T-helper 1 cell treated with Interleukin-12 subunit alpha and Interleukin-12 subunit beta and Interleukin-4 antibody, amounts not matched to agents 30 ng/mL and 1 ng/mL, for 36 hours (primary cell): ENCODE data around the gene ADCY2. TPM values are rescaled to one million over a fixed set of nuclear protein-coding genes. Genes with fewer than 3 reads are reported as not detected.
"Not testable (repeated sequence)": the region's sequence is repeated elsewhere in the genome, so short reads cannot be mapped to it uniquely, and the experiment has no call there.

Experiments
- intact Hi-C: fragments of 100-400 bp; cut with micrococcal nuclease; formaldehyde crosslinking; loops from one replicate; pipeline ENCODE4 v1.15.1; 2024
- total RNA-seq: library from RNA; stranded (reverse); gene quantifications from 2 replicates; pipeline ENCODE4 v1.2.3, GENCODE V29; 2022

ADCY2 gene
- total RNA-seq, 1 donor from 2014 or later: not detected

GRCh38 chr5:7395432-7395946 is 449 bp upstream of the ADCY2 start:
- intact Hi-C loops: no loop called here

GRCh38 chr5:7396713-7397454 is 946 bp downstream of the ADCY2 start:
- intact Hi-C loops: no loop called here

- intact Hi-C loops: no loop called here
These were observed 2.0 kb downstream of the ADCY2 start for GRCh38 chr5:7397937-7398336.

DNA sequence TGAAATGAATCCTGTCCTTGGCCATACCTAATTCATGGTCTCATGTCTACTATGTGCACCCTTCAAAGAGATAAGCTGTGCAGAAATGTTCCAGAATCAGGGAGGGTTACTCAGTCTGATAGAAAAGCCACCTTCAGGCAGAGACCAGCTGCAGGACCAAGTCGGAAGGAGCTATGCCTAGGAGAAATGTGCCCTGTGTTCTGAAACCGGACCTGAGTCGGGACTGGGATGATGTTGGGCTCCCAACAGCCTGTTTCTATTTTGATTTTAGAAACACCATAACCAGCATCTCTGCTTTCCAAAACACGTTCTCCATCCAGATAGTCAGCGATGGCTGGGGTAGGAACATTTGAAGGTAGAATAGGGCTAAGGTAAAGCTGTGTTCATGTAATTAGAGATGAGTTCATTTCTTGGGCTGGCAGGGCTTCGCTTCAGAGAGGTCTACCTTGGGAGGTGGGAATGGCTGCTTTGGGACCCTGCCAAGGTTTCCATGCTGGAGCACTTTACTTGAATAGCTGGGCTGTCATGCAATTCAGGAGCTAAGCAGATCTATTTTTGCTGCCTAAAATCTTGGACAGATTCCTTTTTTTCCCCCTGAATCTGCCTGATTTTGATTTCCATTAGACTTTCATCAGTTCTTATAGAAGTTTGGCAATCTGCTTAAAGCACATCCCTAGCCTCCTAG is 2.8 kb downstream of the ADCY2 start:
- intact Hi-C loops: no loop called here

DNA sequence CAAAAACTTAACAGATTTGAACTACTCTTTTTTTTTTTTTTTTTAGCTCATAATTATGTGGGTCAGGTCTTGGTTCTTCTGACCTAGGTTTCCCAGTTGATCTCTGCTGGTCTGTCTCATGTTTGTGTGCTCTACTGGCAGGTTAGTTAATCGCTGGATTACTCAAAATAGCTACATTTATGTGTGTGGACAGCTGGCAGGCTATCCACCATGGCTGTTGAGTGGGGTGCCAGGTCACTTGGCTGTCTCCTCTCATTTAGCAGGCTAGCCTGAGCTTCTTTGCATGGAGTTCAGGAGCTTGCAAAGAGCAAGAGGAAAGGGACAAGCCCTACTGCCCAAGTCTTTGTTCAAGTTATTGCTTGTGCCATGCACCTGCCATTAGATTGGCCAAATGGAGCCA is 9.3 kb downstream of the ADCY2 start:
- intact Hi-C loops: no loop called here

- intact Hi-C loops: no loop called here
These were observed 15.1 kb downstream of the ADCY2 start for GRCh38 chr5:7410936-7411511.

GRCh38 chr5:7412409-7412808 is 16.5 kb downstream of the ADCY2 start:
- intact Hi-C loops: no loop called here

GRCh38 chr5:7415123-7415522 is 19.2 kb downstream of the ADCY2 start:
- intact Hi-C loops: no loop called here

DNA sequence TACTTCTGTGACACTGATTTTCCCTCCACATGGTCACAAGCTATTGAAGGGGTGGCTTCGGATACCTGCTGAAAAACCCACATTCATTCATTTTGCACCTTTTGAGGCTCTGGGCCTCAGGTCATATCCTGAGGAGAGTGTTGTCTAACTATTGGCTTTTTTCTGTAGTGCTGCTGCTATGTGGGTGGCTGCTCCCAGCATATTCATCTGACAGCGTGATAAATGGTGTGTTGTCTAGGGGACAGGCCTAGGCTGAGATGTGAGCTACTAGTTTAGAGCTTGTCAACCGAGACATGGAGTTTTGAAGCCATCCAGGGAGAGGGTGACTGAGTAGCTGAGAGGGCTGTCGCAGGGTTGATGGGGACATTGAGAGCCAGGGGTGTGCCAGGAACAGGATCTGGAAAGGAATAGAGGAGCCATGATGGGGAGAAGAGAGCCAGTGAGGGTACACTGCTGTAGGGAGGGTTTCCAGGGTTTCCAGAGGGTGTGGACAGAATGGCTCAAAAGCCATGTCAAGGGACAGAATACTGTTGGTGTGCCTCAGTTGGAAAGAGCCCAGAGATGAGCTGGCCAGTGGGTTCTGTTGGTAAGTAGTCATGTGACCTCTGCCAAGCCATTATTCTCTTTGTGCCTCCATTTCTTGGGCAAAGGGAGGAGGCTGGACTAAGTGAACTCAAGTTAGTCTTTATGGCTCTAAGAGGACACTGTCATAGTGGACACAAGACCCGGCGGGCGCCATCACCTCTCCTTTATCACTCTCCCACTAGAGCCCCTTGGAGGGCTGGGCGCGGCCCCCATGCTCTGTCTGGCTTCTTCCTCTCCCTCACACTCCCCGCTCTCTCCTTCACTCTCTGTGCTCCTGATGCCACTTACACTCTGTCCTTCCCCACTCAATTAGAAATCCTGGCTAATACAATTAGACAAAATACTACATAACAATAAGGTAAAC is 19.9 kb downstream of the ADCY2 start:
- intact Hi-C loops: no loop called here

DNA sequence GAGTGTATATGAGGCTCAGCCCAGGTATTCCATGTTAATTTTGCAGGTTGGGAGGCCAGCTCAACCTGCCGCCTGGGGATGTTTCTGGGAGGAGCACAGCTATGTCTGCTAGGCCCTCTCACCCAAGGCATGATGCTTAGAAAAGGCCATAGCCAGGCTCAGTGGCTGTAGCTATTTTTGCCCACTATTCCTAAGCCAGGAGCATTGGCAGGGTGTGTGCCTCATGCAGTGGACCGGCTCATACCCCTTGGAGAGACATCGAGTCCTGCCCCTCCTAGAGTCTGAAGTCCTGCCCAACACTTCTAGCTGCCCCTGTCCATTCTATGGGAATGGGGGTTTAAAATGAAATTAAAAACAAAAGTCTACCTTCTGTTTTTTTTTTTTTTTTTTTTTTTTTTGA is 22.3 kb downstream of the ADCY2 start:
- intact Hi-C loops: no loop called here

DNA sequence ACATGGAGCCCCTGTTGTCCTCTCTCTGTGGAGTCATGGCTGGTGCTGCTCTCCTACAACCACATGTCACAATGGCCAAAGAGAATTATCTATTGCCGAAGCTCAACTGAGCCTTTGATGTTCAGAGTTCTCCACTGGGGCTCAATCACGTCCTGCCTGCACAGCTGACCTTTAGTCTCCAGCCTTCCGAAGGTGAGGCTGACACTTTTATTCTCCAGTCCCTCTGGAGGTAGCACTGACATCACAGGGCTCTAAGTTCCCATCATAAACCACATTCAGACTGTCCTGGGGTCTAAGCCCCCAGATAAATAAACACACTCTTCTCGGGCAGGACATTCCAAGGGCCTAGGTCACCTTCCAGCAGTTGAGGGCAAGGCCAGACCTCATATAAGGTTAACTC is 23.4 kb downstream of the ADCY2 start:
- intact Hi-C loops: no loop called here

DNA sequence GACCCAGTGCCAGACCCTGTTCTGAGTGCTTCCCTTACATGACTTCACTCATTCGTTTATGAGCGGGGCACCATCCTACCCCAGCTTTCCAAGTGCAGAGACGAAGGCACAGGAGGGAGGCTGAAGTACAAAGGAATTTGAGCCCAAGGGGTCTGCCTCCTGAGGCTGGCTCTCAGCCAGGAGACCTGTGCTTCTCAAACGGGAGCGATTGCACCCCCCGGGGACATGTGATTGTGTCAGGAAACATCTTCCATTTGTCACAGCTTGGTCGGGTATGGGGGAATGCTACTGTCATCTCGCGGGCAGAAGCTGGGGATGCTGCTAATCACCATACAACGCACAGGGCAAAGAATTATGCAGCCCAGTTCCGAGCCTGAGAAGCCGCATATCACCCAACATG is 23.9 kb downstream of the ADCY2 start:
- intact Hi-C loops: no loop called here

DNA sequence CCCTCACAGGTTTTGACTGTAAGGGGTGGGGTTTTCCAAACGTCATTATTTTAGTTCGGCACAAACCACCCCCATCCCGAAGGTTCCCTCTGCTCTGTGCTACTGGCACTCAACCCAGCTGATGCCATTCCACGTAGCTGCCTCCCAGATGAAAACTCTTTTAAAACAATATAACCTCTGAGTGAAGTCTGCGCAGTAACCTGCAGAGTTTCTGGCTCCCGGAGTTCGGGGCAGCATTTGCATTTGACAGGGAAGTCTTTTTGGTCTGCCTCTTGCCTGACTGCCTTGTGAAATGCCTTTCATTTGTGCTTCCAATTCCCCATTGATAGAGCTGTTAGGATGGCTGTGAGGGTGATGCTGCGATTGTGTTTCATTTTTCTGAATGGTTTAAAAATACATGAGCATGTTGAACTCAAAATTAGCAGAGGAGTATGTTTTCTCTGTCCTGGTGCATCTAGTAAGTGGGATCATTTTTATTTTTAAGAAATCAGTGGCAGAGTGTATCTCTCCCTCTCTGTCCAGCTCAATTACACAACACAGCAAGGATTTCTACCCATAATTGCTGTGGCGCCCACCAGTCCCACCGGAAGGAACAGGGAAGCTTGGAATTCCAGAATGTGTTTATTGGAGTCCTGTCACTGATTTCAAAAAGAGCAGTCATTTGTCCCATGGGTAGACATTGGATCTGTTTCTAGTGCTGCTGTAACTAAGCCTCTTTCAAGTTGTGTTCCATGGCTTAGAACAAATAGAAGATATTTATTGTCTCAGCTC is 24.8 kb downstream of the ADCY2 start:
- intact Hi-C loops: no loop called here

- intact Hi-C loops: no loop called here
These were observed 26.6 kb downstream of the ADCY2 start for GRCh38 chr5:7422316-7423106.

- intact Hi-C loops: not testable (repeated sequence)
These were observed 27.3 kb downstream of the ADCY2 start for GRCh38 chr5:7423231-7423630.

- intact Hi-C loops: no loop called here
These were observed 29.9 kb downstream of the ADCY2 start for GRCh38 chr5:7425830-7426229.

DNA sequence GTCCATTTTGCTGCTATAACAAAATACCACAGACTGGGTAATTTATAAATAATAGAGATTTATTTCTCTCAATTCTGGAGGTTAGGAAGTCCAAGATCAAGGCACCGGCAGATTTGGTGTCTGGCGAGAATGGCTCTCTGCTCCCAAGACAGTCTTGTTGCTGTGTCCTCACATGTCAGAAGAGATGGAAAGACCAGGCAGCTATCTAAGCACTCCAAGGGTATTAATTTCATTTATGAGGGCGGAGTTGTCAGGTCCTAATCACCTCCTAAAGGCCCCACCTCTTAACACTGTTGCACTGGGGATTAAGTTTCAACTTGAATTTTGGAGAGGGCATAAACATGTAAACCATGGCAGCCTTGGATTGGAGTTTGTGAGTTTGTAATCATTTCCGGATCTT is 30.3 kb downstream of the ADCY2 start:
- intact Hi-C loops: no loop called here

DNA sequence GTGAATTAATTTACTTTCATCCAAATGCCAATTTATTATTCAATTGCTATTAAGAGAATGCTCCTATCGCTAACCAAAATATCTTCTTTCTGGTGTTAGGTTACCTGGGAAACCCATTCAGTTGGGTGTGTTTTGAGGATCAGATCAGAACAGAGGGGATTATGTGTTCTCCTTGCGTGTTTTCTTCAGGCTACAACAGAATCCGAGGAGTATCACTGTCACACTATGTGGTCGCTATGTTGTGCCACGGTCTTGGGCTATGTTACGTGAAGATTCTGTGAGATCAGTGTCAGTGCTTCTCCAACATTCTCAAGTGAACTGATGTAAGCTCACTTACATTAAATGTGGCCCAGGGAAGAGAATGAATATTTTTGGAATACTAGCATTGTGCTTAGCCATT is 39.0 kb downstream of the ADCY2 start:
- intact Hi-C loops: no loop called here

DNA sequence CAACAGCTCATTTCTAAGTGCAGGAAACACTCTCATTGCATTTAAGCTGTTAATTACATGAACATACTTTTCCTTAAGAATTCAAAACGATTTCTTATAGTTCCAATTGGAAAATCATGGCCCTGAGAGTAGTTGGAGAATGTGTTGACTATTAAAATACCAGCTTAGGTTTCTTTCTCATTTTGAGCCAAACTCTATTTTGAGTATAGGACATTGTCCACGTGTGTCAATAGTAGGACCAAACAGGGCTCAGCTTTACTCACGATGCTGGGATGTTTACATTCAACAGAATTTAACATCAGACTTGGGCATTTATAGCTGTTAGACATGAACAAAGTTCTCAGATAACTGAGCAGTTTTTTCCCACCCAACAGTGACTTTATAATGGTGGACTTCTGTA is 39.6 kb downstream of the ADCY2 start:
- intact Hi-C loops: no loop called here

GRCh38 chr5:7436521-7436920 is 40.6 kb downstream of the ADCY2 start:
- intact Hi-C loops: no loop called here
